Measurements from ENCODE around the gene HDAC4. TPM values are rescaled to one million over a fixed set of nuclear protein-coding genes. Genes with fewer than 3 reads are reported as not detected.

The HDAC4 gene
- total RNA-seq, 1 experiment from 2014 or later, result 47.6 TPM

GRCh38 chr2:239155806-239156480 lies 244.9 kb downstream of the HDAC4 start:
- peaks cover 0 to 18% of the 10 kb centered on the region in 2 experiments; a peak in 1 of 4 replicates for H3K4me1 ChIP-seq (ENCODE audit: control insufficient read depth in 1 of 2, insufficient read depth in 2 of 2, low read length in 2 of 2)
- ChIA-PET RAD21 (ENCODE audit: low non-redundant PET in 1 of 2, low total read pairs in 2 of 2, uncharacterized antibody in 2 of 2, unreplicated experiment in 2 of 2) (no interaction called here), CTCF (no interaction called here), POLR2A (no interaction called here)
- no peak overlapping the region for H2AFZ ChIP-seq (ENCODE audit: low read depth, low read length, poor library complexity, severe bottlenecking)
- no peaks in the 10 kb centered on the region for H3K9me3 ChIP-seq (ENCODE audit: control insufficient read depth in 1 of 2, insufficient read depth in 1 of 2, low read depth in 1 of 2, low read length in 2 of 2)
- H3K27ac ChIP-seq (ENCODE audit: low read depth, low read length), result no peak overlapping the region
- no peak overlapping the region for H3K4me2 ChIP-seq (ENCODE audit: low read length)
- no peaks in the 10 kb centered on the region for H3K9me2 ChIP-seq (ENCODE audit: insufficient read depth)
- DNase-seq (ENCODE audit: low read depth, low spot score) (no peak), ATAC-seq (no peak)
- H3K27me3 ChIP-seq (ENCODE audit: insufficient read depth, low read length), result no peaks in the 10 kb centered on the region
- H3K9ac ChIP-seq (ENCODE audit: low read length), result no peak overlapping the region
- intact Hi-C loops (cut with micrococcal nuclease), result no loop called here
- H3K79me2 ChIP-seq (ENCODE audit: insufficient read depth, low read length), result no peaks in the 10 kb centered on the region
- no peak overlapping the region for H3K4me3 ChIP-seq (replicated peaks in 1 of 2; ENCODE audit: low read depth in 1 of 2, low read length in 2 of 2)
- BruUV-seq (replicated peaks), result no TSS peak
- H3K36me3 ChIP-seq (ENCODE audit: control insufficient read depth in 1 of 2, insufficient read depth in 2 of 2, low read length in 2 of 2), result peaks cover 2 to 4% of the 10 kb centered on the region in 2 experiments; a peak in 1 of 4 replicates
- no peaks in the 10 kb centered on the region for H4K20me1 ChIP-seq (ENCODE audit: insufficient read depth)
- TF ChIP-seq POLR2A (IDR thresholded peaks at IDR 0.05; ENCODE audit: borderline replicate concordance, extremely low read depth, insufficient read depth, insufficient read length) (no peak), YY1 (IDR thresholded peaks at IDR 0.05; ENCODE audit: extremely low read depth, insufficient replicate concordance, low read depth, low read length) (no peak), POLR2AphosphoS5 (IDR thresholded peaks at IDR 0.05; ENCODE audit: low read depth, low read length) (no peak), ATF3 (IDR thresholded peaks at IDR 0.05) (no peak), SRF (IDR thresholded peaks at IDR 0.05; ENCODE audit: low read depth) (no peak), JUND (IDR thresholded peaks at IDR 0.05) (no peak), SP1 (IDR thresholded peaks at IDR 0.05; ENCODE audit: low read depth) (no peak), EGR1 (IDR thresholded peaks at IDR 0.05; ENCODE audit: low read depth) (no peak), ZNF274 (IDR thresholded peaks at IDR 0.05; ENCODE audit: low read depth, low read length) (no peak), SIN3A (IDR thresholded peaks at IDR 0.05; ENCODE audit: low read depth) (no peak)
- TF ChIP-seq, protein P1, sequence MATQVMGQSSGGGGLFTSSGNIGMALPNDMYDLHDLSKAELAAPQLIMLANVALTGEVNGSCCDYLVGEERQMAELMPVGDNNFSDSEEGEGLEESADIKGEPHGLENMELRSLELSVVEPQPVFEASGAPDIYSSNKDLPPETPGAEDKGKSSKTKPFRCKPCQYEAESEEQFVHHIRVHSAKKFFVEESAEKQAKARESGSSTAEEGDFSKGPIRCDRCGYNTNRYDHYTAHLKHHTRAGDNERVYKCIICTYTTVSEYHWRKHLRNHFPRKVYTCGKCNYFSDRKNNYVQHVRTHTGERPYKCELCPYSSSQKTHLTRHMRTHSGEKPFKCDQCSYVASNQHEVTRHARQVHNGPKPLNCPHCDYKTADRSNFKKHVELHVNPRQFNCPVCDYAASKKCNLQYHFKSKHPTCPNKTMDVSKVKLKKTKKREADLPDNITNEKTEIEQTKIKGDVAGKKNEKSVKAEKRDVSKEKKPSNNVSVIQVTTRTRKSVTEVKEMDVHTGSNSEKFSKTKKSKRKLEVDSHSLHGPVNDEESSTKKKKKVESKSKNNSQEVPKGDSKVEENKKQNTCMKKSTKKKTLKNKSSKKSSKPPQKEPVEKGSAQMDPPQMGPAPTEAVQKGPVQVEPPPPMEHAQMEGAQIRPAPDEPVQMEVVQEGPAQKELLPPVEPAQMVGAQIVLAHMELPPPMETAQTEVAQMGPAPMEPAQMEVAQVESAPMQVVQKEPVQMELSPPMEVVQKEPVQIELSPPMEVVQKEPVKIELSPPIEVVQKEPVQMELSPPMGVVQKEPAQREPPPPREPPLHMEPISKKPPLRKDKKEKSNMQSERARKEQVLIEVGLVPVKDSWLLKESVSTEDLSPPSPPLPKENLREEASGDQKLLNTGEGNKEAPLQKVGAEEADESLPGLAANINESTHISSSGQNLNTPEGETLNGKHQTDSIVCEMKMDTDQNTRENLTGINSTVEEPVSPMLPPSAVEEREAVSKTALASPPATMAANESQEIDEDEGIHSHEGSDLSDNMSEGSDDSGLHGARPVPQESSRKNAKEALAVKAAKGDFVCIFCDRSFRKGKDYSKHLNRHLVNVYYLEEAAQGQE (IDR thresholded peaks at IDR 0.05; ENCODE audit: low read depth), result no peak
